Effector memory CD4-positive, alpha-beta T cell (primary cell): ENCODE data around the gene NACAD.

Experiments used
- DNase-seq, 3 donors: peaks; one replicate each; pipeline ENCODE4 v3.0.0-alpha.2; 2020
- H3K27ac ChIP-seq: 2 replicates; pipeline ENCODE4 v1.7.0; 2013; ENCODE audit warnings: mild to moderate bottlenecking, low read length, moderate library complexity; ENCODE audit not compliant: insufficient read depth, poor library complexity, severe bottlenecking
- H3K27me3 ChIP-seq: replicated peaks from 2 replicates; pipeline ENCODE4 v1.7.0; 2013; ENCODE audit warnings: mild to moderate bottlenecking, low read length; ENCODE audit not compliant: insufficient read depth, control insufficient read depth, poor library complexity, severe bottlenecking
- H3K36me3 ChIP-seq: 2 replicates; pipeline ENCODE4 v1.7.0; 2013; ENCODE audit warnings: mild to moderate bottlenecking, low read length, moderate library complexity; ENCODE audit not compliant: control insufficient read depth, insufficient read depth
- H3K4me1 ChIP-seq: 2 replicates; pipeline ENCODE4 v1.7.0; 2013; ENCODE audit warnings: low read length, mild to moderate bottlenecking; ENCODE audit not compliant: control insufficient read depth, insufficient read depth, poor library complexity, severe bottlenecking
- H3K4me3 ChIP-seq: 2 replicates; pipeline ENCODE4 v1.7.0; 2013; ENCODE audit warnings: low read length, low read depth, mild to moderate bottlenecking; ENCODE audit not compliant: insufficient read depth, poor library complexity, severe bottlenecking
- H3K9me3 ChIP-seq: 2 replicates; pipeline ENCODE4 v1.7.0; 2013; ENCODE audit warnings: mild to moderate bottlenecking, low read length, moderate library complexity; ENCODE audit not compliant: control insufficient read depth

Gene NACAD

GRCh38 chr7:45055594-45056219 is 33.1 kb downstream of the NACAD start:
- no peak overlapping the region for H3K27ac ChIP-seq
- H3K9me3 ChIP-seq = no peaks in the 10 kb centered on the region
- DNase-seq = no peak
- peaks cover 22% of the 10 kb centered on the region for H3K36me3 ChIP-seq
- H3K4me3 ChIP-seq = no peak overlapping the region
- H3K4me1 ChIP-seq = peaks cover 6% of the 10 kb centered on the region
- H3K27me3 ChIP-seq = no peaks in the 10 kb centered on the region

- H3K27ac ChIP-seq = no peak overlapping the region
- peaks cover 26% of the 10 kb centered on the region for H3K36me3 ChIP-seq
- H3K4me3 ChIP-seq = no peak overlapping the region
- DNase-seq = no peak
- no peaks in the 10 kb centered on the region for H3K27me3 ChIP-seq
- H3K4me1 ChIP-seq = peaks cover 6% of the 10 kb centered on the region
- no peaks in the 10 kb centered on the region for H3K9me3 ChIP-seq
Measured at GRCh38 chr7:45055016-45055415, 33.8 kb downstream of the NACAD start.

DNA sequence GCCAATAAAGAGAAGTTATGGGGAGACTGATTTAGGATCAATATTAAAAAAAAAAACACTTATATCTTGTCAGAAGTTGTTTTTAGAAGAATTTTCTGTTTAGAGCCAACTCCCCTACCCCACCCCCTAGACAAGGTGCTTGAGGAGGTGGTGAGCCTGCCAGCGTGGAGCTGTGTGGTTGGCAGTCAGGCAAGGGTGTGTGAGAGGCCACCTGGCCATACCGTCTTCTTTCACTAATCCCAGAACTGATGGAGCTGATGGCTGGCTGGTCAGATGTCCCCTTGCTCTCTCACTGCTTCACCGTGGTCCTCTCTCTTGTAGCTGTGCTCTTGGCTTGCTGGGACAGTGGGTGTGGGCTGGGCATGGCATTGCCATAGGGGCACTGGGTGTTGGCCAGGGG is 34.3 kb downstream of the NACAD start:
- peaks cover 3% of the 10 kb centered on the region for H3K4me1 ChIP-seq
- H3K27ac ChIP-seq = no peak overlapping the region
- no peaks in the 10 kb centered on the region for H3K27me3 ChIP-seq

GRCh38 chr7:45053941-45054340 is 34.8 kb downstream of the NACAD start:
- no peaks in the 10 kb centered on the region for H3K27me3 ChIP-seq
- DNase-seq = no peak
- H3K9me3 ChIP-seq = no peaks in the 10 kb centered on the region
- peaks cover 34% of the 10 kb centered on the region for H3K36me3 ChIP-seq
- no peak overlapping the region for H3K4me3 ChIP-seq
- H3K27ac ChIP-seq = no peak overlapping the region
- H3K4me1 ChIP-seq = peaks cover 3% of the 10 kb centered on the region

More for the DNA sequence above, 34.3 kb downstream of the NACAD start:
- Histone ChIP-seq H3K36me3 (peaks cover 32% of the 10 kb centered on the region), H3K4me3 (no peak overlapping the region), H3K9me3 (no peaks in the 10 kb centered on the region)
- DNase-seq = no peak

DNA sequence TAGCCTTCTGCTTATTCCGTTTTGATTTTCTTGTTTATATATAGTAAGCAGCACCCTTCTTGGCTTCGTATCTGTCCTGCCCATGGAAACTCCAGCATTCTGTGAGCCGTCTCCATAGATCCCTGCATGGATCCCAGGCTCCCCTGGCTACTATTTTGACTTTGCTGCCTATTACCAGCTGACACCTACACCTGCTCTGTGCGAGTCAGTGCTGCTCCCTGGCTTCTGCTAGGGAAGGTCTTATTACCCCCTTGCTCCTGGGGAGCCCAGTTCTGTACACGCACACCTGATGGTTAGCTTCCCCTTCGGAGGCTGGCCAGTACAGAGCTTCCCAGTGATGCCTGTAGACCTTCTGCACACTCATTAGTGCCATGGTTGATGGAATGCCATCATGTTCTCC is 35.4 kb downstream of the NACAD start:
- DNase-seq = no peak
- no peak overlapping the region for H3K27ac ChIP-seq
- H3K4me3 ChIP-seq = no peak overlapping the region
- no peaks in the 10 kb centered on the region for H3K9me3 ChIP-seq
- H3K4me1 ChIP-seq = peaks cover 3% of the 10 kb centered on the region
- H3K27me3 ChIP-seq = no peaks in the 10 kb centered on the region
- peaks cover 37% of the 10 kb centered on the region for H3K36me3 ChIP-seq

GRCh38 chr7:45052011-45052410 is 36.8 kb downstream of the NACAD start:
- H3K4me3 ChIP-seq = no peak overlapping the region
- no peak for DNase-seq

DNA sequence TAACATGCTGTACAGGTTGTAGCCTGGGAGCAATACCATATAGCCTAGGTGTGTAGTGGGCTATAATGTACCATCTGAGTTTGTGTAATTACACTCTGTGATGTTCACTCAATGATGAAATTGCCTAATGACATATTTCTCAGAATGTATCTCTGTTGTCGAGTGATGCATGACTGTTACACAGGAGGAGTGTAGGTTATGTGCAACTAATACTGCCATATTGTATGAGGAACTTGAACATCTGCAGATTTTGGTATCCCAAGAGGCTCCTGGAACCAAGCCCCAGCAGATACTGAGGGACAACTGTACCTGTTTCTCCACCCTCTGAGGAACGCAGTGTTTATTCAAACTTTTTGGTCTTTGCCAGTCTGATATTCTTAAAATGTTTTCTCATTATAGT is 38.6 kb downstream of the NACAD start:
- Histone ChIP-seq H3K27ac (no peak overlapping the region), H3K27me3 (no peaks in the 10 kb centered on the region), H3K9me3 (no peaks in the 10 kb centered on the region), H3K4me1 (peaks cover 3% of the 10 kb centered on the region), H3K36me3 (peaks cover 59% of the 10 kb centered on the region), H3K4me3 (no peak overlapping the region)
- no peak for DNase-seq

More at GRCh38 chr7:45052011-45052410, 36.8 kb downstream of the NACAD start:
- peaks cover 44% of the 10 kb centered on the region for H3K36me3 ChIP-seq
- H3K9me3 ChIP-seq = no peaks in the 10 kb centered on the region
- H3K27ac ChIP-seq = no peak overlapping the region
- peaks cover 3% of the 10 kb centered on the region for H3K4me1 ChIP-seq
- H3K27me3 ChIP-seq = no peaks in the 10 kb centered on the region

DNA sequence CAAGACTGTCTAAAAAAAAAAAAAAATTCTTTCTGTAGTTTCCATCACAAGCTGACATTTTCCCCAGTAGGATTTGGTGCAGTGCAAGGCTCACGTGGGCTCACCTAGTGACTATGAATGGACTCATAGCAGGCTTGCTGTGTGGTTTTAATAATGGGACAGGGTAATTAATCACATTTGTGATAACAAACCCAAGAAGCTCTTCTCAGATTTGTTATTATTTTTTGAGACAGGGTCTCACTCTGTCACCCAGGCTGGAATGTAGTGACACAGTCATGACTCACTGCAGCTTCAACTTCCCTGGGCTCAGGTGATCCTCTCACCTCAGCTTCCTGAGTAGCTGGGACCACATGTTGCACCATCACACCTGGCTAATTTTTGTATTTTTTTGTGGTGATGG is 40.0 kb downstream of the NACAD start:
- no peak overlapping the region for H3K4me3 ChIP-seq
- no peak overlapping the region for H3K27ac ChIP-seq
- no peaks in the 10 kb centered on the region for H3K27me3 ChIP-seq
- H3K36me3 ChIP-seq = peaks cover 66% of the 10 kb centered on the region
- DNase-seq = no peak
- no peaks in the 10 kb centered on the region for H3K4me1 ChIP-seq
- no peaks in the 10 kb centered on the region for H3K9me3 ChIP-seq

DNA sequence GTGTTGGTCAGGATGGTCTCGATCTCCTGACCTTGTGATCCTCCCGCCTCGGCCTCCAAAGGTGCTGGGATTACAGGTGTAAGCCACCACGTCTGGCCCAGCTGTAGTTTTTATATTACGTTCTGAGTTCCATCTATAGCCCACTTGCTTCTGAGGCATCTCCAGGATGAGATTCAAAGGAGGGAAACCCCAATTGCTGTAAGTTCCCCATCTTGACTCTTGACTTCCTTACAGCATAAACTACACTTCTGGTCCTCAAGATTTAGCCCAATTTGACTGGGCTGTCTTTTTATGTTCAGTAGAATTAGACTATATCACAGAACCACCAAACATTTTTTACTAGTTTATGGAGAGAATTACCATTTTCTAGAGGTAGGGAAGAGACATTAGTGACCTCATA is 44.4 kb downstream of the NACAD start:
- H3K27me3 ChIP-seq = no peaks in the 10 kb centered on the region
- H3K9me3 ChIP-seq = no peaks in the 10 kb centered on the region
- H3K4me3 ChIP-seq = no peak overlapping the region
- H3K27ac ChIP-seq = no peak overlapping the region
- peaks cover 77% of the 10 kb centered on the region for H3K36me3 ChIP-seq
- H3K4me1 ChIP-seq = no peaks in the 10 kb centered on the region
- DNase-seq = no peak

DNA sequence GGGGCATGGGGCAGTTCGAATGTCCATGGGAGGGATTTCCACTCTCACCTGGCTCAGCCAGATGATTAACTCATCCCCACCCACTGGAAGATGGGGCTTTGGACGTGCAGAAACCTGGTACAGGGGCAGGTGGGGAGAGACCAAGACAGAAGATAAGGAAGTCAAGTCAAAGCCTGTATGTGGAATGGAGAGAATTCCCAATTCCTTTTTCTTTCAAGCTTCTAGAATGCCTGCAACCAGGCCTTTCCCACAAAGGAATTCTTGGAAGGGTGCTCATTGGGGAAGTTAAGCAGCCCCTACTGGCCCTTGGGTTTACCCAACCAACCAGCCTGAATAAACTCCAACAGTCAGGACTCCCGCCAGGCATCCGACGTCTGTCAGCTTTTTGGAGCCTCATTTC is 49.7 kb downstream of the NACAD start:
- Histone ChIP-seq H3K4me3 (no peak overlapping the region), H3K27ac (no peak overlapping the region), H3K36me3 (peaks cover 60% of the 10 kb centered on the region), H3K9me3 (no peaks in the 10 kb centered on the region), H3K4me1 (peaks cover 30% of the 10 kb centered on the region), H3K27me3 (no peaks in the 10 kb centered on the region)
- no peak for DNase-seq
